ENCODE data around the gene GON7.

GON7 gene

DNA sequence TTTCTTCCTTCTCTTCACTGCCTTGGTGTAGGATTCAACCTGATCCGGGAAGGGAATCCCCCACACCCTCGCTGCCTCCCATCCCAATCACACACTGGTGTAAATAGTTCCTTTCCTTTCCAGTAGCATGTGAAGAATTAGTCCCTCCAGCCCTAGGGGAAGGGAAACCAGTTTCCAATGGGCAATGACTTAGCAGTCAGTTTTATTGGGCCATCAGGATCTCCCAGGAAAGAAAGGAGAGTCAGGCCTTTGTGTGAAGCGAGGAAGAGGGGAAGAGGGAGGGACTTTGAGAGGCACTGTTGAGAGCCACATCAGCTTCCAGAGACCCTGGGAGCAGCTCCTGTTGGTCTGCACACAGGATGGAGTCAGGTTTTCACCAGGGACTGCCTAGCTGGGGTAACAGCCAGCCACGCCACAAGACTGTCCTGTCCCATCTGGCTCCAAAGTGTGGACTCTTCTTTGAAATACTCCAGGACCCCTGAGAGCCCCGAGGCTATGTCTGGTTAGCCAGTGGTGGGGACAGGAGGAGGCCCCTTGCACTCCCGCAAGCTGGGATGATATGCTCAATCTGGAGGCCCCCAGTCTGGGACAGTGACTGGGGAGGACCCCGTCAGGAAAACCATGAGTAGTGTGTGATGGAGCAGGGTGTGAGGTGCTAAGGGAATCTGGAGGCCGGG lies 50.0 kb downstream of the GON7 start:
- Mint-ChIP-seq H3K36me3 (ENCODE audit: low read depth) (no peaks in the 10 kb centered on the region), H3K4me3 (no peak overlapping the region), H3K9me3 (no peaks in the 10 kb centered on the region), H3K27ac (no peak overlapping the region), H3K27me3 (no peaks in the 10 kb centered on the region), H3K4me1 (no peaks in the 10 kb centered on the region)
- ATAC-seq (peak; percentile 9), DNase-seq (no peak)

GRCh38 chr14:93155667-93156066 lies 51.2 kb downstream of the GON7 start:
- DNase-seq: no peak
- Mint-ChIP-seq H3K27me3 (no peaks in the 10 kb centered on the region), H3K4me3 (no peak overlapping the region), H3K9me3 (no peaks in the 10 kb centered on the region), H3K36me3 (ENCODE audit: low read depth) (no peaks in the 10 kb centered on the region), H3K27ac (no peak overlapping the region), H3K4me1 (no peaks in the 10 kb centered on the region)
- no peak for ATAC-seq

DNA sequence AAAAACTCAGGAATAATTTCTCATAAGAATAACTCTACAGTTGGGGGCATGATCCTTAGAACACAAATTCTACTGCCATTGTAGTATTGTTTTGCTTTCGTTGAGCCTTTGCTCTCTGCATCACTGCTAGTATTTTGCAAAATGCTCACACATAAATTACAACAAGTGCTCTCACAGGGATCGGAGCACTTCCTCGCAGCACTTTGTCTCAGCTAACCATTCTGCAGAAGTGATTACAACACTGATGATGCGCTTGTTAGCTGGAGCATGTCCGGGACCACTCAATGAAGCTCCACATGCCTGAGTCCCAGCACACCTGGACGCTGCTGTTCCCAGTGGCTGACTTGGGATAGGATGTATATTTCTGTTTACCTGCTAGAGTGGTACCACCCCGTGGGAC lies 53.7 kb downstream of the GON7 start:
- no peaks in the 10 kb centered on the region for H3K4me1 Mint-ChIP-seq
- H3K27me3 Mint-ChIP-seq: no peaks in the 10 kb centered on the region
- H3K9me3 Mint-ChIP-seq: no peaks in the 10 kb centered on the region
- no peak for ATAC-seq
- H3K36me3 Mint-ChIP-seq (ENCODE audit: low read depth): no peaks in the 10 kb centered on the region
- H3K4me3 Mint-ChIP-seq: no peak overlapping the region
- H3K27ac Mint-ChIP-seq: no peak overlapping the region
- DNase-seq: no peak
